Activated CD8-positive, alpha-beta memory T cell treated with anti-CD3 and anti-CD28 coated beads, Interleukin-2, amount 50 U/mL, for 1 hour (primary cell): ENCODE measurements around the gene KIAA1217.
"Not testable (repeated sequence)": the region's sequence is repeated elsewhere in the genome, so short reads cannot be mapped to it uniquely, and the experiment has no call there.

Experiments
- DNase-seq: peaks from one replicate; pipeline ENCODE4 v3.0.0-alpha.2; 2020; ENCODE audit errors: extremely low read depth

The KIAA1217 gene

DNA sequence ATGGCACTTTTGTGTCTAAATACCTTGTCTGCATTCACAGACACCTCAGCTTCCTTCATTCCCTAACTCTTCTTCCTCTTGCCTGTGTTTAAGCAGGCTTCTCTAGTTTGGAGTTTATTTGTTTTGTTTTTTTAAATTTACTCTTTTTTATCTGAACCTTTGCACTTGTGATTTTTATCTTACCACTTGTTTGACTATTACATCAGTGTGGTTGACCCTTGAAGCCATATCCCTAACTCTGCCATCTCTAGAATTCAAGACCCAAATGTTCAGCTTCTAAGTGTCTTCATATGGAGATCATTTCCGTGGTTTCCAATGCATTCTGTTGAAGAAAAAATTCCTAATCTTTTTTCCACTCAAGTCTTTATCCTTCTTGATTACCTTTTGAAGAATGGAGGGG is 233.3 kb downstream of the KIAA1217 start:
- no peak for DNase-seq

DNA sequence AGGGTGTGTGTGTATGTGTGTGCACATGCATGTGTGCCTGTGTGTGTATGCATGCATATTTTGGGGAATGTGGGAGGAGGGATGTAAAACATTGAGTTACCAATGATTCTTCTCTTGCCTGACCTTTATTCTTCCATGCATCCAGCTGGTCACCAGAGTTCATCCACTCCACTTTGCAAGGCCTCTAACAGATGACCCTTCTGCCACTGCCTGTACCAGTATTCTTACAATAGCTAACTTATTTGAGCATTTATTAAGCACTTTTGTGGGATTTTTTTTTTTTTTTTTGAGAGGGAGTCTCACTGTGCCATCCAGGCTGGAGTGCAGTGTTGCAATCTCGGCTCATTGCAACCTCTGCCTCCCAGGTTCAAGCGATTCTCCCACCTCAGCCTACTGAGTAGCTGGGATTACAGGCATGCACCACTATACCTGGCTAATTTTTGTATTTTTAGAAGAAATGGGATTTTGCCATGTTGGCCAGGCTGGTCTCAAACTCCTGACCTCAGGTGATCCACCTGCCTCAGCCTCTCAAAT is 233.8 kb downstream of the KIAA1217 start:
- DNase-seq = not testable (repeated sequence)

DNA sequence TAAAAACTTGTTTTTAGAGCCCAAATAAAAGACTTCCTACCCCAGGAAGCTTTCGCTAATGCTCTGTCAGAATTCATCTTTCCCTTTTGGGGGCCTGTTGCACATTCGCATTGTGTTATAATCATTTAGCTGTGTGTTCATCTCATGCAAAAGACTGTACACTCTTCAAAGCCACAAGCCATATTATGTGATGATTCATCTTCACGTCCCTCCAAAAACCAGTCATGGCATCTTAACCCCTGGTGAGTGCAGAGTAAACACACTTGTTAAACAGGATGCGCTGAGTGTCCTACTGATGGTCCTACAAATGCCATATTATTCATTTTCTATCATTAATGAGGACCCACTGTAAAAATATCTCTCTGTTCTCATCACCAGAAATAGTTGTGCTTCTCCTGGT is 235.4 kb downstream of the KIAA1217 start:
- DNase-seq = no peak

DNA sequence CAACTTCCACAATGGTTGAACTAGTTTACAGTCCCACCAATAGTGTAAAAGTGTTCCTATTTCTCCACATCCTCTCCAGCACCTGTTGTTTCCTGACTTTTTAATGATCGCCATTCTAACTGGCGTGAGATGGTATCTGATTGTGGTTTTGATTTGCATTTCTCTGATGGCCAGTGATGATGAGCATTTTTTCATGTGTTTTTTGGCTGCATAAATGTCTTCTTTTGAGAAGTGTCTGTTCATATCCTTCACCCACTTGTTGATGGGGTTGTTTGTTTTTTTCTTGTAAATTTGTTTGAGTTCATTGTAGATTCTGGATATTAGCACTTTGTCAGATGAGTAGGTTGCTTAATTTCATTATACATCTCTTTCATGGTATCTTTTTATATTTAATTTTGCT is 237.0 kb downstream of the KIAA1217 start:
- not testable (repeated sequence) for DNase-seq

DNA sequence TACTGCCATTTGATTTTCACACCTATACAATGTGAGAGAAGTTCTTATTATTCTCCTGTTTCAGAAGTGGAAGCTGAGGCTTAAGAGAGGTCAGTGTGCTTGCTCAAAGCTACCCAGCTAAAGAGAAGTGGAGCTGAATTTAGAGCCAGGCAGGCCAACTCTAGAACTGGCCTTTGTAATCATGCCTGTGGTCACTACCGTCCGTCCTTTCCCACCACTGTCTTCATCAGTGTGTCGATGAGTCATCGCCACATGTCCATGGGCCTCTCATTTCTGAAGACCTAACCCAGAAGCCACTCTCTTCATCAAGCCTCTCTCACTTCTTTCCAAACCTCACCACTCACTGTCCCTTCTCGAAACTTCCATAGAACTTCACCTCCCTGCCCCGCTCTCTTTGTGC is 237.8 kb downstream of the KIAA1217 start:
- no peak for DNase-seq

DNA sequence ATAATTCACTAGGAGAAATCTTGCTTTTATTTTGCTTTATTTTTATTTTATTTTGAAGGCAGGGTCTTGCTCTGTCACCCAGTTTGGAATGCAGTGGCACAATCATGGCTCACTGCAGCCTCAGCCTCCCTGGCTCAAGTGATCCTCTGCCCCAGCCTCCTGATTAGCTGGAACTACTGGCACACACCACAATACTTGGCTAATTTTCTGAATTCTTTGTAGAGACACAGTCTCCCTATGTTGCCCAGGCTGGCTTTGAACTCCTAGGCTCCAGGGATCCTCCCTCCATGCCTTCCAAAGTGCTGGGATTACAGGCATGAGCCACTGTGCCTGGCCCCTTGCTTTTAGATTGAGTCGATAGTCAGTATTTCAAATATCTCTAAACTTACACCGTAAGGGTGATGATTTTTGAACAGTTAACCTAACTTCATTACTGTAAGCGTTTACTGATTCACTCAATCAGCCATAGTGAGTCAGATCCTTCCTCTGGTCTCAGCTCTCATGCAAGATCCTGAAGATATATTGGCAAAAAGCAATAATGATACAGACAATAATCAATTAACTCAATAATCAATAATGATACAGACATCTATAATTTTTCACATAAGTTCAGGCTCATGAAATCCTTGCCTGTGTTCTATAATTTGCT is 239.5 kb downstream of the KIAA1217 start:
- DNase-seq = no peak

DNA sequence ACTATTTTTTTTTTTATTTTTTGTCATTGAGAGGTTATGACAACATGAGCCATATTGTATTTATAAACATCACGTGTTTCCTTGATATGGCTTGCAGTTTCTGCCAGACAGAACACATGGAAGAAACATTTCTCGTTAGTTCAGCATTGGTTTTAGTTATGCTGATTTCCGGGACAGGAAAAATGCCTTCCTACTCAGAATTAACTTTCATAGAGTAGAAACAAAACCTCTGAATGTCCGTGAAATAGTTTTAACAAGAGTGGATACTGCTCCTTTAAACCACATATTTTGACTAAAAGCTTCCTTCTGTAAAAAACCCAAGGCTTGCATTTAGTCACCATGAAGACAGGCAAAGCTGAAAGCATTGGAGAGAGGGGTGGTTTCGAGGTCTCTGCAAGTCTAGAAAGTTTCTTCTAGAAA is 240.4 kb downstream of the KIAA1217 start:
- no peak for DNase-seq

DNA sequence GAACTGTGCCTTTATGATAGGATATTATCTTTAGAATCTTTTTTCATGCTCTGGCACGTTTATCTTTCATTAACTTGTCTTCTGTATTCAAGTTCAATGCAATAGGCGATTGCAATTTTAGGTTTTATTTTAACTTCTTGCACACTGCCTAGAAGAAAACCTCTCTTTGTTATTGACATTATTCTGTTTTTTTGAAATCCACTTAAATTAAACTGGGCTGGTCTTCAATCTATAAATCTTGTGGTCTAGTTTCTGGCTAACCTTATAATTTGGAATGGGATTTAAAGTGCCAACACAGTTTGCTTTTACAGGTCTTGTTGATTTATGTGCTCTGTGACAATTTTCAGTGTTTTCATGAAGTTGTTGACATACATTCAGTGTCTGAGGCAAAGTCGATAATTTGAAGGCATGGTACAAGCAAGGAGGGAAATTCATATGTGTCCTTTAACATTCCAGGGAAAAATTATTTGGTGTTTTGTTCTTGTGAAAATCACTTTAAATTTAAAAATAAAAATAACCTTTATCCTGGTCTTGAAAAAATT is 240.9 kb downstream of the KIAA1217 start:
- no peak for DNase-seq

DNA sequence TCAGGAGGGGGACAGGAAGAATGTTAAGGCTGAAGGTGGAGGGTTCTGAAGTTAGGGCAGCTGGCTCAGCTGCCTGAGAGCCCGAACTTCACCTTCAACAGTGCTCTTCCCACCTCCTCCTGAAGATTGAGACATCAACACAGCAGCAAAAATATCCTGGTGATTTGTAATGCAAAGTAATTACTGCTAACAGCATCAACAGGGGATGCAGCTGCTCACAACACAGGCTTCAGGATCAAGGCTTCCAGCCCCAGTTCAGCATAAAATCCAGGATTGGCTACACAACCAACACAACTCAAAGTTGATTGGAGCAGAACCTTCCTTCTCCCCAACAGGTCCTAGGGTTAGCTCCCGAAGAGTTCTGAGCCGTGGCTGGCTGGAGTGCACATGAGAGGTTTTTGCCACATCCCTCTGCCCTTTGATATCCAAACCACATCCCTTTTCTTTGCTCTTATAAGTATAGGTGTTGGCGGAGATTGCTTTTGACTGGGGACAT is 242.4 kb downstream of the KIAA1217 start:
- no peak for DNase-seq

DNA sequence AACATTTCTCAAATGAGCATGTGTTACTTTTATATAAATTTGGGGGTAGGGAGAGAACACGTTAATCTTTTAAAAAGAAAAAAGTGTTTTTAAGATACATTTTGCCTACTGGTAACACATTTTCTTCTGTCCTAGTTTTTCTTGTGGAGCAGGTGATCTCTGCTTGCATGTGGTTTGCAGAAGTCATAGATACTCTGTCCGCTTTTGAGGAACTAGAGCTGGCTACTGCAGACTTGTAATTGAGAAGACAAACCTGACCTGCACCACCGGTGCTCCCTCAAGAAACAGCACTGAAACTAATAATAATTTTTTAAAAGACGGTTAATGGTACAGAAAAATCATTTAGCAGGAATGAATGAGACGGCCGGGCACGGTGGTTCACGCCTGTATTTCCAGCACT is 243.1 kb downstream of the KIAA1217 start:
- DNase-seq = no peak

DNA sequence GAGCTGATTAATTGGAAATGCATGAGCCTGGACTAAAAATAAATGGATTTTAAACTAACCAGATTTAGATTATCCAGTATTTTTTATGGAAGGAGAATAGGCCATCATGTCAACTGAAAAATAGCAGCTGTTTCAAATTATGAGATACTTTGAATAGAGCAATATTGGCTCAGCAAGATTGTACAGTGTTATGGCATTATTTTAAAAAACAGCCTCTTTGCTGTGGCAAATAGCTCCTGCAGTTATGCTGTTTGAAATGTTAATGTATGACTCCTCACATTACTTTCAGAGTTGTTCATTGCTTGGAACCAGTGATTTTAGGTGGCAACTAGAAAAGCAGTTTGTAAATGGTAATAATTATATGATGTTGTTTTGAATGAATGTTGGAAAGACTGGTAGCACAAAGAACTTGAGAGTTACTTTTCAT is 244.5 kb downstream of the KIAA1217 start:
- no peak for DNase-seq

DNA sequence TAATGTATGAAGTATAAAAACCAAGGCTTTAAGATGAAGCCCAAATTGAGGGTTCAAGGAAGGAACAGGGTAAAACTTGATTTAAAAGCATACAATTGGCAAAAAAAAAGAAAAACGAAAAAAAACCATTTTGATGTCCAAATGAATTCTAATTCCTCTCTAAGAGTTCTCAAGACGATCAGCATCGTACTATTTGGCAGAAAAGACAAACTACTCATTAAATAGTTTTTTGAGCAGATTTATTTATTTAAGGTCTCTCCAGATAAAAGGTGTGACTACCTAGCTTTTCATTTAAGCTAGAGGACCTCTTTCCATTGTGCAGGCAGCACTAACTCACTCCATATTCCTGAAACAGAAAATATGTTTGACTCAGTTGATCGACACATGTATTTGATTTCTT is 245.0 kb downstream of the KIAA1217 start:
- DNase-seq = no peak

DNA sequence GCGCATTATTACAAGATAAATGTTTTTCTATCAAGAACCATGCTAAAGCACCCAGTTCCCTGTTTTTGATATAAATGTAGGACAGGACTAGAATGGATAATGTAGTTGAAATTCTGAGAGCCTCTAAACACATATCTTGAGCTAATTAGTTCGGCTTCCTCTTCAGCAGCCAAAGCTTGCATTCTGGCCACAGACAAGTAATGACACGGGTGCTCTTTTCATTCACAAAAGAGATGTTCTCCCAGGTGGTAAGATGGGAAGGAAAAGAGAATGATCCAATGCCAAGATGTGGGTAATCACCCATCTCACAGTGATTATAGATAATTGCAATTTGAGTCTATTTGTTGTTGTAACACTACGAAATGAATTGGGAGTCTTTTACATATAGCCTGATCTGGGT is 246.5 kb downstream of the KIAA1217 start:
- DNase-seq = no peak

DNA sequence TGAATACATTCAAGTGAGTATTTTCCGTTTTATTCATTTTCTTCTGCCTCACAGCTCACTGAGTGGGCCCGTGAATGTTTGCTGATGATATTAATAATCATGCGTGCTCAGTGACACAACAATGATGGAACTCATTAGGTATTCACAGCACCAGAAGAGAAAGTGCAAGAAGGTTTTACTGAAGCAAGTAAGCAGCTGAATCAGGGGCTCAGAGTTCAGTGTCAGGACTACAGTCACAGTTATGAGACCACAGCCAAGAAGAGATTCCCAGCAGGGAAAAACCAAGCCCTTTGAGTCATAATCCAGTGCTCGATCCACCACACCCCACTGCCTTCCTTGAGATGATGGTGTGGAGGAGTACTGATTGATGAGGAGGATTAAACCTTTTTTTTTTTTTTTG is 247.4 kb downstream of the KIAA1217 start:
- no peak for DNase-seq

DNA sequence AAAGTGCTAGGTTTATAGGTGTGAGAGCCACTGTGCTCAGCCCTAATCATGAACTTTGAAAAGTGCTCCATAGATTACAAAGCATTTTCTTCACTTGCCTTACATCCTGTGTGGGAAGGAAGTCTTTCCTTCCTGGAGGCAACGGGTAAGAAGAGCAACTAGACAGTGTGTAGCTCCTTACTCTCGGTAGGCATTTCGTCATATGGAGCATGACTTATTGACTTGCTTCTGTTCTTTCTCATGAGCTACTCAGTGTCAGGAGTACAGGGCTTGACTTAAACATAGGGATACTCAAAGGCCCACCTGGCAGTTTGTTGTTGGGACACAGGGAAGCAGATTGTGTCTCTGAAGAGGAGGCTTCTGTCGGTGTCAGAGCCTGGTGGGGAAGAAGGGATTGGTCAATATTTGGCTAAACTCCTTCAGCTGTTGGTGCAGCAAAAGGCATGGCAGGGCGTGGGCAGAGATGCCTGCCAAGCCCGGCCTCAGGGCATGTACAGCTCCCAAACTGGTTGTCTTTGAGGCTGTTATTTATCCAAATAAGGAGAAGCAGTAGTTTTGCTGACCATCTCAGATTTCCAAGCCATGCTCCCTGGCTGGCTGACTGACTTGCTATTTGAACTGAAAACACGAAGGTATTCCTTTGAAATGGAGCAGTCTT is 248.9 kb downstream of the KIAA1217 start:
- no peak for DNase-seq

DNA sequence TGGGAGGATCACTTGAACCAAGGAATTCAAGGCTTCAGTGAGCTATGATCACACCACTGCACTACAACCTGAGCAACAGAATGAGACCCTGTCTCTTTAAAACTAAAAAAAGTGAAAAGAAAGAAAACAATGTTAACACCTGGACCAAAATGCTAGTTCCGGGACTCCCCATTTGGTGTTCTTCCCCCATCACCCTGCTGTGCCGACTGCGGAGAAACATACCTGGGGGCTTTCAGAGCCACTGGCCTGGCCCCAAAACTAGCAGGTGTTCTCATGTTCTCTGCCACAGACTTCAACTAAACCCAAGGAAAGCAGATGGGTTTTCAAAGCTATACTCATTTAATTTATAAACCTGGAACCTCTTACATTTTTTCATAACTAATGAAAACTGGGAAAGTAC is 250.9 kb downstream of the KIAA1217 start:
- DNase-seq = no peak

DNA sequence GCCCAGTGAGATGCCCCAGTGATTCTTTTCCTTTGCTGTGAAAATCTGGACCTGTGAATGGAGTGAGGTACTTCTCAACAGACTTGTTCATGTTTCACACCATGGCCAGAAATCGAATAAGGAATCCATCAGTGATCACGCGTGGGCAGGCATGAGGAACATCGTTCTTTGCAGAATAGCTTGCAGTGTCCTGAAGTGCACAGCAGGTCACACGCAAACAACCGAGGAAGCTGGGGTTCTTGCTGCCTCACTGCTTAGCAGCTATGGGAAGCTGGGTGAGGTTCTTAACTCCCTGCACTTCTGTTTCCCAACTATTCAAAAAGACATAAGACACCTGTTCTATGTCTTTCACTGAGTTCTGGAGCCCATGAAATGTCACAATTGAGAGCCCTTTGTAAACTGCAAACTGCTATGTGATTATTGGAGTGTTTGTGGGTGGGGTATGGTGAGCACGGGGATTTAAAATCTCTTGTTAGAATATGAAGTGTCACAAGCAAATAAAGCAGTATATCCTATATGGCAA is 253.4 kb downstream of the KIAA1217 start:
- no peak for DNase-seq

DNA sequence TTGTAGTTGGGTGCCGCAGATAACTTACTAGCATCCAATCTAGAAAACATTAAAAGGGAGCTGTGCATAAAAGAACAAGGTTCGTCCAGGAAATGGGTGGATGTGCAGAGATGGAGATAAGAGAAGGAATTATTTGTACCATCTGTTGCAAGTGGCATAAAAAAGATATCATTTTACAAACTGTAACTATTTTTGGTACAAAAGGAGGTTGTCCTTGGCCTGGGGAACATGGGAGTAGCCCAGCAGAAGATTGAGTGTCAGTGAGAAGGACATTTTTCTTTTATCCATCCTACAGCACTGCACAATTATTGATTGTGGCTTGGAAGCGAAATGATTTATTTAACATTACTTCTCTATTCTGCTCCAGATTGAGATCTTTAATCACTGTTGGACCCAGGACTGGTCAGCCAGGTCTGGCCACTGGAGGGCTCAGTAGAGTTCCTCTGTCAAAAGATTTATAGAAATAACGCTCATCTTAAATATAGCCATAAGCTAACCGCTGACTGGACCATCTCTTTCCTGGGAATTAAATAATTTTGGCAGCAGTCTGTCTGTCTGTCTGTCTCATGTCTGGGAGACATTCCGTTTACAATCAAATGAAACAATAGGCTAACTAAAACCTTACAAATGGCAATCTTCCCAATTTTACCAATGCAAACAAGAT is 254.1 kb downstream of the KIAA1217 start:
- DNase-seq = no peak

DNA sequence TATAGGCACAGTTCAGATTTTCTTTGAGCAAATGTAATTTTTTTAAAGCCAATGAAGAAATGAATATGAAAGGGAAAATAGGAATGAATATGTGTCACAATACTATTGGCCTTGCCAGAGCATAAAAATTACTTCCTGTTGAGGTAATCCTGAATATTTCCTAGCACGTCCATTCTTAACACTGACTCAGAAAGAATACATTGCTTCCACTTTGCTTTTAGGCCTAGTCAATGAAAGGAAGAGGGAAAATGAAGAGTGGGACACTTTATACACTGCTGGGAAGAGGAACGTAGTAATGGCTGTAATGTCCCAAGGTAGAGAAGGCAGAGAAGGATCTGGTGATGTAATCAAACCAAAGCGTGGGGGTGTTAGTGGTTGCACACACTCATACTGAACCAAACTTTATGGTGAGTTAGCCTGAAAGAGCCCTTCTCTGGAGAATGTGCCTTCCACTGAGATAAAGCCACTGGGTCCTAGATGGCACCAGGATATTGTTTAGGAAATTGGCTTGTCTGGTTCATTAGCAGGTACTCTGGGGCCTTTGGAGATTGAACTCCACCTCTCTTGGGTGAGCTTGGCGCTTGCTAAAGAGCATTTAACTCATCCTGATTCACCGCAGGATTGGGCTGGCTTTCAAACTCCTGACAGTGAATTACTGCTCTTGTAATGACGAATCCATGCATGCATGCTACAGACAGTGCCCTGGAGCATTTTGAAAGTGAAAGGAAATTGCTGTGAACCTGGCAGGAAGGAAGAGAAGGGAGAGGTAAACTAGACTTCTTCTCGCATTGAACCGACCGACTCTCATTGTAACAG is 254.9 kb downstream of the KIAA1217 start:
- DNase-seq = no peak

DNA sequence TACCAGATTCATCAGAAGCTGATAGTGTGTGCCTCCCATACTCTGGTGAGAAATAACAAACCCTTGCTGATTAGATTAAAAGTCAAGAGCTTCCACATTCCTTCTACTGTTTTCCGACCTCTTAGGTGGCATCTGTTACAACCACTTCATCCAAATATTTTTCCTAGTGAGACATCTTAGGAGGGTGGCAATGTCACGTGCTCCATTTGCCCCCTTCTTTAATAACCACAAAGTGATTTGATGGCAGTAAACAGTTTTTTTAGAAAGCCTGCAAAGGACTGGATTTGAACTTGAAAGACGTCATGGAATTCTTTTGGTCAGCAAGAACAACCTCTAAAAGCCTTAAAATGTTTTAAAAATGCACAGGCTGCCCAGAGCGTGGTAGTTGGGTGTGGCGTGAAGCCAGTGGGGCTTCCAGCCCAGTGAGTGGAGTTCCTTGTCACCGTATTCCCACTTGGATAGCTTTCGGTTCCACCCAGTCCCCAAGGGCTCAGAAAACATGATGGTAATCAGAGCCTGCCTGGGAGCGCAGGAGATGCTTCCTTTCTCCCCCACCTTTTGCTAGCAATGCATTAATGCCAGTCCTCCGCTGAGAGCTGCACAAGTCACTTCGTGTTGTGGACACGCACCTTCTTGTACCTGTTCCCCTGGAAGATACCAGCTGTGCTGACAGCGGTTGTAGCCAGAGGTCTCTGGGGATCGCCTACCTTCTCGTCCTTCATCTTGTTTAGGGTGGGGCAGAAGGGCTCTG is 256.4 kb downstream of the KIAA1217 start:
- DNase-seq = no peak
